CD4-positive, alpha-beta T cell treated with Interleukin-10 for 1 hour (primary cell): ENCODE results near the gene GNAT2.
A peak's percentile ranks its signal among the peaks of the same experiment; 100 is the strongest.

Experiments
- DNase-seq: peaks from one replicate; pipeline ENCODE4 v3.0.0-alpha.2; 2020

Gene GNAT2

GRCh38 chr1:109626682-109627408, 7.4 kb upstream of the GNAT2 start:
- DNase-seq, result no peak

DNA sequence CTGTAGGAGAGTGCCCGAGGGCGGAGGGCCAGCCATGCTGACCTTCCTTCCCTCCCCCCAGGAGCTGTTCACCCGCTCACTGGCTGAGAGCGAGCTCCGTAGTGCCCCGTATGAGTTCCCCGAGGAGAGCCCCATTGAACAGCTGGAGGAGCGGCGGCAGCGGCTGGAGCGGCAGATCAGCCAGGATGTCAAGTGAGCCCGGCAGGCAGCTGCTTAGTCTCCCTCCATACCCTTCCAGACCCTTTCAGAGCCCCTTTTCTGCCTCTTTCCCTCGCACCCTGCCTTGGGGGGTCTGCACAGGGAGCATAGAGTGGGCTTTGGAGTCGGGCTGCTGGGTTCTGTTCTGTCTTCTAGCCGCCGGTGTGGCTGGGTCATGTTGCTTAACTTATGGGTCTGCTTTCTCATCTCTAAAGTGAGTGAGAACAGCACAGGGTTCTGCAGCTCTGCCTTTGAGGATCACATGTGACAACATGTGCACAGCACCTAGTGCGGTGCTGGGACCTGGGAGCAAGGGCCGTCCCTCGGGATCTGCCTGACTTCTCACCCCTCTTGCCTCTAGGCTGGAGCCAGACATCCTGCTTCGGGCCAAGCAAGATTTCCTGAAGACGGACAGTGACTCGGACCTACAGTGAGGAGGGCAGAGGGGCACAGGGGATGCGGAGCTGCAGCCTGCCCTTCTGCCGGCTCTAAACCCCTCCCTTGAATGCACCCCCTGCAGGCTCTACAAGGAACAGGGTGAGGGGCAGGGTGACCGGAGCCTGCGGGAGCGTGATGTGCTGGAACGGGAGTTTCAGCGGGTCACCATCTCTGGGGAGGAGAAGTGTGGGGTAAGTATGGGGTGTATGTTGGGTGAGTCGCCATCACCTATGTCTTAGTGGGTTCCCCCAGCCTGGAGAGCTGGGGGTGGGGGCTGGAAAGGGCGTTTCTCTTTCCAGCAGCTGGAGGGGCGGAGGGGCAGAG, 6.5 kb upstream of the GNAT2 start:
- DNase-seq, result no peak

GRCh38 chr1:109625176-109625575, 5.8 kb upstream of the GNAT2 start:
- no peak for DNase-seq

DNA sequence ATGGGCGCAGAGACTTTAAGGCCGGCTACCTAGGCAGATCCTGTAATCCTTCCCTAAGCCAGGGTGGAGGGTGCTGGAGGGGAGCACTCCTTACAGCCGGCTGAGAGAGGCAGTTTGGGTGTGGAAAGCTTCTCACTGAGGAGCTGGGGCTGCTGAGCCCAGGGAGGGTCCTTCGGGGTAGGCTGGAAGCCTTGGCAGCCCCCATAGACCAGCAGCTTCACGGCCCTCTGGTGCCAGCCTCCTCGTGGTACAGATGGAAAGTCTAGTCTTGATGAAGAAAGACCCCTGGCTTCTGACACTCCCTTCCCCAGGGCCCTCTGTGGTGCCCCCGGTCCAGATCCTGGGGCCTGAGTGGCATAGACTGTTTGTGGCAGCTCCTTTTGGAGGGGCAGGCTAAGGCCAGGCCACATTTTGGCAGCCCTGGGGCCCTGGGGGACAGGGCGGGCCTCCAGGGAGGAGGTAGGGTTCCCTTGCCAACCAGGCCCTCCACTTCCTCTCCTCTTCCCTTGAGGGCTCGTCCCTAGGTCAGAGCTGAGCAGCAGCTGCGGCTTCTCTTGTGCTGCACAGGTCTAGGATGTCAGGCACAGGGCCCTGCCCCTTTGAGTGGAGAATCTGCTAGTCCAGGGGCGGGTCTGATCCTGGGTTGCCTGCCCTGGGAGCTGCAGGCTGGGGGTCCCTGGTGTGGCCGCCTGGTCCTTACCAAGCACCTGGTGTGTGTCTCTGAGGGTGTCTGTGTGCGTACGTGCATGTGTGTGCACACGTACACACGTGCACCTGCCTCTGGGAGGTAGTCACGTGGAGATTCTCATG, 5.0 kb upstream of the GNAT2 start:
- DNase-seq, result no peak

- DNase-seq, result no peak
Measured at GRCh38 chr1:109623601-109624161, 4.3 kb upstream of the GNAT2 start.

DNA sequence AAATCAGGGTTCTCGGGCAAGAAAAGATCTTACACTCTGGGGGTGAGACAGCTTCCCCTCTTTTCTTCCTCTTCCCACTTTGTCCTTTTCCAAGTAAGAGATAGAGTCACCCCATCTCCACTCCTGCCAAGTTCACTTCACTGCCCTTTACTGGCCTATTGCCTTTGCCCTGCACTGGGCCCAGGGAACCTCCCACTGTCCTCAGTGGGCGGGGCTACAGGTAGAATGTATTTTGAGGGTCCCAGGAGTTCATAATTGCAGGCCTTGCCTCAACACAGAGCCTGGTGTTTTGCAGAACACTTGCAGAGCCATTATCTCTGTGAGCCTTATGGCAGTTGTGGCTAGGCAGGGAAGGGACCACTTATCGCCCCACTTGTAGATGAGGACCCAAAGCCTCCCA, 3.5 kb upstream of the GNAT2 start:
- no peak for DNase-seq

DNA sequence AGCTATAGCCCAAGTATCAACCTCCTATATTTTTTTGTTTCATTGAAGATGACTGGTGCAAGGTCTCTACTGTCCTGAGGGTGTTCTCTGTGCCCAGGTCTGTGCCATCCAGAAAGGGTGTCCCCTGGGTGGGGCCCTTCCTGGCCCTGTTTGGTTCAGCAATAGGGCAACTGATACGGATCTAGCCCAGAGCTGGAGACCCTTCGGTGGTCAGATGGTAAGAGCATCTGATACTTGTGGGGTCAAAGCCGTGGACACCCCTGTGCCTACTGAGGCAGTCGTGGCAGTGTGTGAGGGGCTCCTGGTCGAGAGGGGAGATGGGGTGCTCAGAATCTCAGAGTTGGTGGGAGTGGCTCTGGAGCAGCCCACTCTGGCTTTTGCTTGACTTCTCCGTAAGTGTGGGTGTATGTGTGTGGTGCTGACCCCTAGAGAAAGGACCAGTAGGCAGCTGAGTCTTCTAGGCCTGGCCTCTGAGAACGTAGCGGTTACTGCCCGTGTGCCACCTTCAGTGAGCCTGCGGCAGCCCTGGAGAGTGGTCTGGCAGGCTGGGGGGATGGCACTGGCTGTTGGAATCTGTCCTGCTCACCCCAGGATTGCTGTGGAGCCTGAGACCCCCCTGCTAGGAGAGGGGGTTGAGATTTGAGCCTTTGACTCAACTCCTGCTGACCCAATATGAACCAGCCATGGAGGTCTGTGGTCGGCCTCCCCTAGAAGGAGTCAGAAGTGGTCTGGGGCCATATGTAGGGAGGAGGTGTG, 2.9 kb upstream of the GNAT2 start:
- DNase-seq, result no peak

DNA sequence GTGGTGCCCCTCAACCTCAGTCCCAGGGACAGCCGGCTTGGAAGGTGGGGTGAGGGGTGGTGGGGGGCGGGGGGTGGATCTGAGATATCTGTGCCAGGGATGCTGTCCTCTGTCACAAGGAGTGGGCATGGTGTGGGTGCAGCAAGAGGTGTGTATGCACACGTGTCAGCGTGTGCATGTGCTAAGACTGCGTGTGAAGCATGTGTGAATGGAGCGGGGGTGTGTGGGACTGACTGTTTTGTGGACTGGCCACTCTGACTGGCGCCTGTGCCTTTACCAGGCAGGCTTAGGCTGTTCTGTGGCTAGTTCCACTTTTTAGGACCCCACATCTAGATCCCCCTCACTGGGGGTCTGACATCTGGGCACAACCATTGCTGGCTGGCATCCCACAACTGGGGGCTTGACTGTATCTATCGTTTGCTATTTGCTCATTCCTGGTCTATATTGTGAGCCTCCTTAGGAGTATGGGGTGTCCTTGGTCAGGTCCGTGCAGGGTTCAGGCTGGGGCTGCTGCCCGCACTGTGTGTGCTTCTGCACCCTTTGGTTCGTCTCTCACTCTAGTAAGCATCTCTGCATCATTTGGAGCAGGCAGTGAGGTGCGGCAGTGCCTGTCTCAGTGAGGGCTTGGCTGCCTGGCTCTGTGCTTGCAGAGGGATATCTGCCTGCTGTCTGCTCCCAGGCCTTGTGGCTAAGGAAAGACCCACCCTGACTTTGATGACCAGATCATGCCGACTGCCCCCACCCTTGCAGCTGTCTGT, 2.1 kb upstream of the GNAT2 start:
- DNase-seq, result no peak

- peak; percentile 97 for DNase-seq
Measured at GRCh38 chr1:109620841-109621286, 1.4 kb upstream of the GNAT2 start.

DNA sequence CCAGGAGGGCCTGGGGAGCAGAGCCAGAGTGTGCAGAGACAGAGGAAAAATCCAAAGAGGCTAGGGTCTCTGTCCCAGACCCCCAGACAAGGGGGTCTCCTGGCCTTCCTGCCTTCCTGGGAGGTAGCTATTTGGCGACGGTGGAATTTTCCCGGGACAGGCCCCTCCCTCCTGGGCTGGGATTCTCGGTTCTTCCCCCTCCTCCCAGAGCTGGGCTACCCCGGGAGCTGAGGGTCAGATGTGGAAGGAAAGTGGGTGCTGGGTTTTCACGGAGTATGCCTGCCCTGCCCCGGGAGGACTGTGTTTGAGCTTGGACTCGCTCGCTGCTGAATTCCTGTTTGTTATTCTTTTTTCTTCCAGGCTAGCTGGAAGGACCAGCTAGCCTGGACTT, 980 bp upstream of the GNAT2 start:
- no peak for DNase-seq

GRCh38 chr1:109618661-109619575, 498 bp downstream of the GNAT2 start:
- DNase-seq, result no peak

DNA sequence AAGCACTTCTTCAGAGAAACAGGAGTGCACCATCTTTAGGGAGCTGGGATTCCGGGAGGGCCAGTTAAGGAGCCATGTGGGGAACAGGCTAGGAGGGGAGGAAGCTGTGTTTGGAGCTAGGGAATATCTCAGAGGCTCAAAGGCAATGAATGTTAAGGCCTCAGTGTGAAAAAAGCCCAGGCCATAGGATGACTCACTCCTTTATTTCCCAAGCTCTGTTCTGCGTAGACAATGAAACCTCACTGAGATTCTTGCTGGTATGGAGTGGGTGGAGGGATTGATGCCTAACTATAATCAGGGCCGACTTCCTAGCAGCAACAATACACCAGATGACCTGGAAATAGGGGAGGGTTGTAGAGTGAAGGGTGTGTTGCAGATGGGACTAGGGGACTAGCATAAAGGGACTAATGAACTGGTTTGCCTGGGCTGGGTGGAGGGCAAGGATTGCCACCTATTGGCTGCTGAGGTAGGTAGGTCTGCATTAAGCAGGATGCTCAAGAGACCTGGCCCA, 2.1 kb downstream of the GNAT2 start:
- peak; percentile 28 for DNase-seq

- no peak for DNase-seq
Measured at GRCh38 chr1:109616391-109616790, 3.0 kb downstream of the GNAT2 start.

DNA sequence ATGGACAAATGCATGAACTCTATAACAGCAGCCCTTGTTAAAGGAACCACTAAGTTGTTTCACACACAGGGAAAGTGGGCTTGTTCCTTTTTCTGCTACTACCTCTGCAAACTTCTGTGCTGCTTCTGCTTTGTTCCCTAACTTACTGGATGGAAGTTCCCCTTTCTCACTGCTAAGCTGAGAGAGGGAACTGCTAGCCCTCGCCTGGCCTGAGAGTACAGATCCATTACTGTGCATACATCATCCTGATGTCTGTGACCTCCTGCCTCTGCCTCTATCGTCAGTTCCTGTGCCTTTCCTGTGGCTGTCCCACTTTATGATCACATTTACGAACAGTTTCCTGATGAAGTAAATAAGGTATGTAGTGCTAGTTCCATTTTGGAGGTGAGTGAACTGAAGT, 3.5 kb downstream of the GNAT2 start:
- DNase-seq, result peak; percentile 58

GRCh38 chr1:109613361-109614147, 5.9 kb downstream of the GNAT2 start:
- DNase-seq, result no peak

DNA sequence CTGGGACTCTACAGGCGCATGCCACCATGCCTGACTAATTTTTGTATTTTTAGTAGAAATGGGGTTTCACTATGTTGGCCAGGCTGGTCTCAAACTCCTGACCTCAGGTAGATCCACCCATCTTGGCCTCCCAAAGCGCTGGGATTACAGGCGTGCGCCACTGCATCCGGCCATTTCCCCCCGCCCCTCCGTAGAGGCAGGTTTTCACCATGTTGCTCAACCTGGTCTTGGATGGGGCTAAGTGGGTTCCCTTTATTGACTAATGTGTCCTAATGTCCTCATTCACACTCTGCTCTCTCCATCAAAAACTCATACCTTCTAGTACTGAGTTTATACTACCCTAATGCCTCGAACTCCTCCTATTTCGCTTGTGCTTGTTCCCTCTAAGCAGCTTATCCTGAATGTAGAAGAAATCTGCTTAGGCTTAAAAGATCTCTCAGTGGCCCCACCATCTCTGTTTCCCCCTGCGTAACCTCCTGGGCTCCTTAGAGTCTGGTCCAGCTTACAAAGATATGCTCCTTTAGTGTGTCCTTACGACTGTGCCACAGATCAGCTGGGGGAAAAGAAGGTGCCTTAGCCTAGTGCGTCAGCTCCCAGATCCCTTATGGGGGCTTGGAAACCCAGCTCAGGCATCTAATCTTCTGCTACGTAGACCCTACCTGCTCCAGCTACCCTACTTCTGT, 8.0 kb downstream of the GNAT2 start:
- DNase-seq, result no peak

DNA sequence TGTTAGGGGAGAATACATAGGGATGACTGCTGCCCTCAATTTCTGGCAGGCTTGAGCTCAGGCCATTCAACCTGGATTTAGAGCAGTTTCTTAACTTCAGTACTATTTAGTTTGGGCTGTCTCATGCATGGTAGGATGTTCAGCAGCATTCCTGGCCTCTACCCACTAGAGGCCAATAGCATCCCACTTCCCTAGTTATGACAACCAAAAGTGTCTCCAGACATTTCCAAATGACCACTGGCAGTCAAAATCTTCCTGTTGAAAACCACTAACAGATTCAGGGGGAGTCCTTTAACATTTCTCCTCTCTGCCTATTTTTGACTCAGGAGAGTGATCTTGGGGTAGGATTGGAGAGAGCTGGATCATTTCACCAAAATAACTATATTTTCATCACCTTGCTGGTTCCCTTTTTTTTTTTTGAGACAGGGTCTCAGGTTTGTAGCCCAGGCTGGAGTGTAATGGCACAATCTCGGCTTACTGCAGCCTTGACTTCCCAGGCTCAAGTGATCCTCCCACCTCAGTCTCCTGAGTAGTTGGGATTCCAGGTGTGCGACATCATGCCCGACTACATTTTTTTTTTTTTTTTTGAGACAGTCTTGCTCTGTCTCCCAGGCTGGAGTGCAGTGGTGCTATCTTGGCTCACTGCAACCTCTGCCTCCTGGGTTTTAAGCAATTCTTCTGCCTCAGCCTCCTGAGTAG, 8.7 kb downstream of the GNAT2 start:
- no peak for DNase-seq

DNA sequence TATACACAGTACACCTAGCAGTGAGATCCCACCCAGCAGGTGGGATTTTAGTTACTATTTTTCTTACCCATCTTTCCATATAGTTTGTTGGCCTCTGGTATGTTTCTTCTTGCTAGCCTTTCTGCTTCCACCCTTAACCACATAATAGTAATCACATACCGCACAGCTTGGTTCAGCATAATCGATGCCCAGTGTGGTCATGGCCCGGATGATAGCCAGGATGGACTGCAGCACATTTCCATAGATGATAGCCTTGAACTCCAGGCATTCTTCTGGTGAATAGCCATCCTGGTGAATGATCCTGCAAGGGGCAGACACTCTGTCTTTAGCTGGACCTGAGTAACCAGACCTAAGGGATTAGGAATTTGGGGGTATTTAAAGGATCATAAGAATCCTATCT, 9.5 kb downstream of the GNAT2 start:
- DNase-seq, result no peak
